ENCODE measurements around the gene IBSP.

DNA sequence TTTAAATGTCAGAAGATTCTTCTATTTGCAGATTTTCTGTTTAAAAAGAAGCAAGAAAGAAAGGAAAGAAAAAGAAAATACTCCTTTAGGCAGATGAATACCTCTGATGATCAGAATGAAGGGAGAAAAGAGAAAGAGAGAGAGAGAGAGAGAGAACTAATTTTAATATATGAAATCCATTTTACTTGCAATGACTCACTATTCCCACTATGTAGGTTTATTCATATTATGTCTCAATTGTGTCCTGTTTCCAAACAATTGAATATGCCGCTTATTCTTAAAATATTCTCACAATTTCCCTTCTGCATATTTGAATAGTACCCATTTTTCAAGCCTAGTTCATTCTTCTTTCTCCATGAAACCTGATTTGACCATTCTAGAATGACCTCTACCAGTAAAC, 45.1 kb downstream of the IBSP start:
- TF ChIP-seq, protein P1, sequence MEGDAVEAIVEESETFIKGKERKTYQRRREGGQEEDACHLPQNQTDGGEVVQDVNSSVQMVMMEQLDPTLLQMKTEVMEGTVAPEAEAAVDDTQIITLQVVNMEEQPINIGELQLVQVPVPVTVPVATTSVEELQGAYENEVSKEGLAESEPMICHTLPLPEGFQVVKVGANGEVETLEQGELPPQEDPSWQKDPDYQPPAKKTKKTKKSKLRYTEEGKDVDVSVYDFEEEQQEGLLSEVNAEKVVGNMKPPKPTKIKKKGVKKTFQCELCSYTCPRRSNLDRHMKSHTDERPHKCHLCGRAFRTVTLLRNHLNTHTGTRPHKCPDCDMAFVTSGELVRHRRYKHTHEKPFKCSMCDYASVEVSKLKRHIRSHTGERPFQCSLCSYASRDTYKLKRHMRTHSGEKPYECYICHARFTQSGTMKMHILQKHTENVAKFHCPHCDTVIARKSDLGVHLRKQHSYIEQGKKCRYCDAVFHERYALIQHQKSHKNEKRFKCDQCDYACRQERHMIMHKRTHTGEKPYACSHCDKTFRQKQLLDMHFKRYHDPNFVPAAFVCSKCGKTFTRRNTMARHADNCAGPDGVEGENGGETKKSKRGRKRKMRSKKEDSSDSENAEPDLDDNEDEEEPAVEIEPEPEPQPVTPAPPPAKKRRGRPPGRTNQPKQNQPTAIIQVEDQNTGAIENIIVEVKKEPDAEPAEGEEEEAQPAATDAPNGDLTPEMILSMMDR (IDR thresholded peaks at IDR 0.05) = no peak
- no peak for TF ChIP-seq POLR2A (IDR thresholded peaks at IDR 0.05)
